Activated naive CD8-positive, alpha-beta T cell treated with anti-CD3 and anti-CD28 coated beads for 36 hours (primary cell): Measurements from ENCODE around the gene SPTAN1. TPM values are rescaled to one million over a fixed set of nuclear protein-coding genes. Genes with fewer than 3 reads are reported as not detected.

Source experiments
- DNase-seq: peaks from one replicate; pipeline ENCODE4 v3.0.0; 2021
- H3K27ac Mint-ChIP-seq: one replicate; pipeline ENCODE4 v1.8.0; 2022; ENCODE audit warnings: mild to moderate bottlenecking, moderate library complexity, mixed read lengths
- H3K27me3 Mint-ChIP-seq: one replicate; pipeline ENCODE4 v1.8.0; 2022; ENCODE audit warnings: mild to moderate bottlenecking, mixed read lengths
- H3K36me3 Mint-ChIP-seq: one replicate; pipeline ENCODE4 v1.8.0; 2021; ENCODE audit warnings: mild to moderate bottlenecking, mixed read lengths
- H3K4me1 Mint-ChIP-seq: one replicate; pipeline ENCODE4 v1.8.0; 2021; ENCODE audit warnings: mixed read lengths
- H3K4me3 Mint-ChIP-seq: one replicate; pipeline ENCODE4 v1.8.0; 2022; ENCODE audit warnings: mild to moderate bottlenecking, moderate library complexity, mixed read lengths
- H3K9me3 Mint-ChIP-seq: one replicate; pipeline ENCODE4 v1.8.0; 2022; ENCODE audit warnings: mixed read lengths
- total RNA-seq, 2 experiments: library from RNA; stranded (reverse); gene quantifications; one replicate each; pipeline ENCODE4 v1.2.3, GENCODE V29; 2021

Gene SPTAN1
- total RNA-seq, 2 experiments from 2014 or later, result 142 to 143 TPM

DNA sequence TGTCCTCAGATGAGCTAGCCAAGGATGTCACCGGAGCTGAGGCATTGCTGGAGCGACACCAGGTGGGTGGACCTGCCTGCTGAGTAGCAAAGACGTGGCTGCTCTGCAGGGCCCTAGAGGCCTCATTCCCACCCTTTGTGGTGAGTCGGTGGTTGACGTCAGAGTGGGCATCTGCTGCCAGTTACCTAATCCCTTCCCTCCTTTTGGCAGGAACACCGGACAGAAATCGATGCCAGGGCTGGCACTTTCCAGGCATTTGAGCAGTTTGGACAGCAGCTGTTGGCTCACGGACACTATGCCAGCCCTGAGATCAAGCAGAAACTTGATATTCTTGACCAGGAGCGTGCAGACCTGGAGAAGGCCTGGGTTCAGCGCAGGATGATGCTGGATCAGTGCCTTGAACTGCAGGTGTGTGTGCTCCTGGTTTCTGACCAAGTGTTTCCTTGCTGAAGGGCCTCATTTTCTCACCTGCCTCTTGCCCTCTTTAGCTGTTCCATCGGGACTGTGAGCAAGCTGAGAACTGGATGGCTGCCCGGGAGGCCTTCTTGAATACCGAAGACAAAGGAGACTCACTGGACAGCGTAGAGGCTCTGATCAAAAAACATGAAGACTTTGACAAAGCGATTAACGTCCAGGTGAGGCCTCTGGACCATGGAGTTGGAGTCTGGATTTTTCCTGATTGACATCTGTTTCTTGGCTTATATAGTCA, 55.4 kb downstream of the SPTAN1 start:
- no peaks in the 10 kb centered on the region for H3K9me3 Mint-ChIP-seq
- H3K4me3 Mint-ChIP-seq, result no peak overlapping the region
- H3K36me3 Mint-ChIP-seq, result peaks cover 16% of the 10 kb centered on the region

DNA sequence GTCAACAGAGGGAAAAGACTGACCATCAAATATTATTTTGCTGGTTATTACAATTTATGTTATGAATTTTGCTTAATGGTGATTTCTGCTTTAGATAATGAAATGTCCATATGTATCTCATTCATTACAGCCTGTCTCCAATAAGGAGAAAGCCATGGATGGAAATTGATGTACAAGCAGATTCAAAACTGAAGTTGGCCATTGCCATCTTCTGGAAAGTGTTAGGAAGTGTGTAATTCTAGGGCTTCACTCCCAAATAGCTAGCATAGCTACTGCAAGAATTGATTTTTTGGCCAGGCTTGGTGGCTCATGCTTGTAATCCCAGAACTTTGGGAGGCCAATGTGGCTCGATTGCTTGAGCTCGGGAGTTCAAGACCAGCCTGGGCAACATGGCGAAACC, 58.5 kb downstream of the SPTAN1 start:
- Mint-ChIP-seq H3K4me1 (no peaks in the 10 kb centered on the region), H3K4me3 (no peak overlapping the region), H3K27me3 (no peaks in the 10 kb centered on the region), H3K36me3 (peaks cover 22% of the 10 kb centered on the region), H3K27ac (no peak overlapping the region), H3K9me3 (no peaks in the 10 kb centered on the region)
- DNase-seq, result no peak

More for the DNA sequence above, 55.4 kb downstream of the SPTAN1 start:
- Mint-ChIP-seq H3K27me3 (no peaks in the 10 kb centered on the region), H3K4me1 (no peaks in the 10 kb centered on the region), H3K27ac (no peak overlapping the region)
- DNase-seq, result no peak

DNA sequence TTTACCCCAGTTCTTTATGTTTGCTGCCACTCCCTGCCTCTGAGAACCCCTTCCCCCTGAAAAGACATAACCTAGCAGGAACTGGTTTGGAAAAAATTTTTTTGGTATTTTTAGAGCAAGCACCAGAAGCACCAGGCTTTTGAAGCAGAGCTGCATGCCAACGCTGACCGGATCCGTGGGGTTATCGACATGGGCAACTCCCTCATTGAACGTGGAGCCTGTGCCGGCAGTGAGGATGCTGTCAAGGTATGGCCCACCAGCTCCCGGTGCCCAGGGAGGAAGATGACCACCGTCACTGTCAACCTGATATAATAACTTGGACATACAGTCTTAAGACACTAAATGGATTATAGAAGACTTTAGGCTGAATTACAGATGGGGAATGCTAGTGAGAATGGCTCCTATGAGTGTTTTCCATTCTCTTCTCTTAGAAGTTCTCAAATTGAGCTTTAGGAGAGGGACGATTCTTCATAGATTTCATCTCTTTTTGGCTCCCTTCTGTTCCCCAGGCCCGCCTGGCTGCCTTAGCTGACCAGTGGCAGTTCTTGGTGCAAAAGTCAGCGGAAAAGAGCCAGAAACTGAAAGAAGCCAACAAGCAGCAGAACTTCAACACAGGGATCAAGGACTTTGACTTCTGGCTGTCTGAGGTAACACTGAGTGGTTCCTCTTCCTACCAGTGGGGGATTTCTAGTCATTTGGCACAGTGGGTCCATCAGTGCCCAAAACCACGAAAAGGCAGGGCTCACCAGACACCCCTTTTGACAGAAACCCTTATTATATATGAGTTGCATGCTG, 59.4 kb downstream of the SPTAN1 start:
- Mint-ChIP-seq H3K9me3 (no peaks in the 10 kb centered on the region), H3K27ac (no peak overlapping the region), H3K27me3 (no peaks in the 10 kb centered on the region), H3K4me3 (no peak overlapping the region), H3K36me3 (peaks cover 22% of the 10 kb centered on the region), H3K4me1 (no peaks in the 10 kb centered on the region)
- no peak for DNase-seq

DNA sequence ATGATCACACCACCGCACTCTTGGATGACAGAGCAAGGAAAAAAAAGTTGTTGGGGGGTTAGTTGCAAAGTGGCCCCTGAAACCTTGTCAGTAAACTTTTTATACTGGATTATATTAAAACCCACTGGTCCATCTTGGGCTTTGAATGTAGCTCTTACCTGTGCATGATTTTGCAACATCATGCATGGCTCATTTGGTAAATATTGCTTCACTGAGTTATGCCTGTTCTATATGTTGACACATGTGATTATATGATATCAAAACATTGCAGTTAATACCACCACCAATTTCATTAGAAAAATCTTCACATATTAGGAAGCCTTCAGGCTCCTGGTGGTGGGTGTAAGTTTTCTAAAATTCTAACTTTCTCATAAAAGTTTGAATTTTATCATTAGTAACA, 62.3 kb downstream of the SPTAN1 start:
- Mint-ChIP-seq H3K9me3 (no peaks in the 10 kb centered on the region), H3K27me3 (no peaks in the 10 kb centered on the region), H3K4me1 (no peaks in the 10 kb centered on the region), H3K36me3 (peaks cover 19% of the 10 kb centered on the region), H3K4me3 (no peak overlapping the region), H3K27ac (no peak overlapping the region)
- no peak for DNase-seq

DNA sequence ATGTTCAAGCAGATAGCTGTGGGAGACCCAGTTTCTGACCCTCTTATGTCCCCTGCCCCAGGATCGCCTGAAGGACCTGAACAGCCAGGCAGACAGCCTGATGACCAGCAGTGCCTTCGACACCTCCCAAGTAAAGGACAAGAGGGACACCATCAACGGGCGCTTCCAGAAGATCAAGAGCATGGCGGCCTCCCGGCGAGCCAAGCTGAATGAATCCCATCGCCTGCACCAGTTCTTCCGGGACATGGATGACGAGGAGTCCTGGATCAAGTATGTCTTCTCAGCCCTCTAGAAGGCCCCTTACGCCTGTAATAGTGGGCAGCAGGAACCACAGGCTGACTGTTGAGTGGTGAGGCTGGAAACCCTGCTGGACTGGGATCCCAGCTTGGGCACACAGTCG, 63.2 kb downstream of the SPTAN1 start:
- no peak overlapping the region for H3K27ac Mint-ChIP-seq
- no peaks in the 10 kb centered on the region for H3K27me3 Mint-ChIP-seq
- no peaks in the 10 kb centered on the region for H3K4me1 Mint-ChIP-seq

DNA sequence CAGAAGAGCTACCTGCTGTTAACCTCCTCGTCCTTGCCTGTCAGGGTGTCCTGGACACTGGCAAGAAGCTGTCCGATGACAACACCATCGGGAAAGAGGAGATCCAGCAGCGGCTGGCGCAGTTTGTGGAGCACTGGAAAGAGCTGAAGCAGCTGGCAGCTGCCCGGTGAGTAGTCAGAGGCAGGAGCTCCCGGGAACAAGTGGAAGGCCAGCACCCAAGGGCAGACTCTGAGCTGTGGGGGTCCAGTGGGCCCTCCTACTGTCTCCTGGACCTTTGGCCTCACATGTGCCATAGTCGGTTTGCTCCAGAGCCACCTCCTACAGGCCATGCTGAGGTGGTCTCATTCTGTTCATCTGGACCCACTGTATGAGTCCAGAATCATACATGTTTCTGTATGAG, 65.6 kb downstream of the SPTAN1 start:
- H3K4me3 Mint-ChIP-seq, result no peak overlapping the region
- no peak for DNase-seq
- H3K9me3 Mint-ChIP-seq, result no peaks in the 10 kb centered on the region
- H3K36me3 Mint-ChIP-seq, result peaks cover 7% of the 10 kb centered on the region
- no peaks in the 10 kb centered on the region for H3K27me3 Mint-ChIP-seq
- peak overlapping the region; percentile 48 for H3K27ac Mint-ChIP-seq
- H3K4me1 Mint-ChIP-seq, result no peaks in the 10 kb centered on the region

More for the DNA sequence above, 63.2 kb downstream of the SPTAN1 start:
- Mint-ChIP-seq H3K9me3 (no peaks in the 10 kb centered on the region), H3K36me3 (peaks cover 19% of the 10 kb centered on the region), H3K4me3 (no peak overlapping the region)
- DNase-seq, result no peak

DNA sequence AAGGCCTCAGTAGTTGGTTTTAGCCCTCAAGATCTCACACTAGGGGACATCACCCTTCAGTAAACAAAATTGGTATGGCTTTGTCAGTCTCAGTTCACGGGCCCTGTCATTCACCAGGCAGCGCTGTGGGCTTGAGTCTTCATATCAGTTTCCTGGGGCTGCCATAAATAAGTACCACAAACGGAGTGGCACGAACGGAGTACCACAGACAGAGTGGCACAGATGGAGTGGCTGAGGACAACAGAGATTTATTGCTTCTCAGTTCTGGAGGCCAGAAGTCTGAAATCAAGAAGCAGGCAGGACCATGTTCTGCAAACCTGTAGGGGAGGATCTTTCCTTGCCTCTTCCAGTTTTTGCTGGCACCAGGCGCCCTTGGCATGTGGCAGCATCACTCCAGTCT, 66.7 kb downstream of the SPTAN1 start:
- H3K27me3 Mint-ChIP-seq, result no peaks in the 10 kb centered on the region
- H3K9me3 Mint-ChIP-seq, result no peaks in the 10 kb centered on the region
- no peaks in the 10 kb centered on the region for H3K4me1 Mint-ChIP-seq
- H3K36me3 Mint-ChIP-seq, result peaks cover 2% of the 10 kb centered on the region
- no peak overlapping the region for H3K4me3 Mint-ChIP-seq
- DNase-seq, result no peak
- H3K27ac Mint-ChIP-seq, result no peak overlapping the region

DNA sequence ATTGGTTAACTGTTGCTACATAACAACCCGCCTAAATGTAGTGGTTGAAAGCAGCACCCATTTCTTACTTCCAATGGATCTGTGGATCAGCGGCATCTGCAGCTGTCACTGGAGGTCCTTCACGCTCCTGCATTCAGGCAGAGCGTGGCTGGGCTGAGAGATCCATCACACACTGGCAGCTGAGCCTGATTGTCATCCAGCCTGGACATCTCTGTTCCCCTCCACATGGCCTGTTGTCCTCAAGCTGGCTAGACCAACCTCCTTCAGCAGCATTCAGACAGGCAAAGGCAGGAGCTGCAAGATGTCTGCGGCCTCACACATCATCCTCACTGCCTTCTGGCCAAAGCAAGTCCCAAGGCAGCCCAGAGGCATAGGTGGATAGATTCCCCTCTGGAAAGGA, 67.4 kb downstream of the SPTAN1 start:
- H3K9me3 Mint-ChIP-seq, result no peaks in the 10 kb centered on the region
- H3K27me3 Mint-ChIP-seq, result no peaks in the 10 kb centered on the region
- peaks cover 2% of the 10 kb centered on the region for H3K36me3 Mint-ChIP-seq

DNA sequence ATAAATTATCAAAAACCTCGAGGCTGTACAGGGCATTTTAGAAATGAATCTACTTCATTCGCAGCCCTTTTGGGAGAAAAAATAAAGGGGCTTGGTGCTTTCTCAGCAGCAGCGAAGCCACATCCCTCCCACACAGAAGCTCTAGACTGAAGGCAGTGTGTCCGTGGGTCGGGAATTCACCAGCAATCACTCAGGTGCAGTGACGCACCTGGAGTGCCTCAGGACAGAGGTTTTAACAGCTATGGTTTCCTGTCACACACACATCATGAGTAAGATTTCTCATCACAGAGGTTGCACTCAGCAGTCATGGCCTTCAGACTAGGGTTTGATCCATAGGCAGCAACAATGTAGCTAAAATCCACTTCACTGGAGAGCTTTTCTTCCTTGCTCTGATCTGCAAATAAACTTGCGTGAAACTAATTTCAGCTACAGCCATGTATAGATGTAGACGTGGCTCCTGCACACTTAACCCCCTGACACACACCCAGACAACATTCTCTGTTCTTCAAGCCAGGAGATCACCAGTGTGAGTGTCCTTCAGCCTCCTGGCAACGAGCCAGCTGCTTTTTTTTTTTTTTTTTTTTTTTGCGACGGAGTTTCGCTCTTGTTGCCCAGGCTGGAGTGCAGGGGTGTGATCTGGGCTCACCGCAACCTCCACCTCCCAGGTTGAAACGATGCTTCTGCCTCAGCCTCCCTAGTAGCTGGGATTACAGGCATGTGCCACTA, 69.5 kb downstream of the SPTAN1 start:
- Mint-ChIP-seq H3K4me3 (no peak overlapping the region), H3K27ac (no peak overlapping the region), H3K9me3 (no peaks in the 10 kb centered on the region), H3K4me1 (no peaks in the 10 kb centered on the region), H3K36me3 (peaks cover 7% of the 10 kb centered on the region), H3K27me3 (no peaks in the 10 kb centered on the region)
- DNase-seq, result no peak

More for the DNA sequence above, 67.4 kb downstream of the SPTAN1 start:
- no peak for DNase-seq
- H3K4me3 Mint-ChIP-seq, result no peak overlapping the region
- no peak overlapping the region for H3K27ac Mint-ChIP-seq
- no peaks in the 10 kb centered on the region for H3K4me1 Mint-ChIP-seq

DNA sequence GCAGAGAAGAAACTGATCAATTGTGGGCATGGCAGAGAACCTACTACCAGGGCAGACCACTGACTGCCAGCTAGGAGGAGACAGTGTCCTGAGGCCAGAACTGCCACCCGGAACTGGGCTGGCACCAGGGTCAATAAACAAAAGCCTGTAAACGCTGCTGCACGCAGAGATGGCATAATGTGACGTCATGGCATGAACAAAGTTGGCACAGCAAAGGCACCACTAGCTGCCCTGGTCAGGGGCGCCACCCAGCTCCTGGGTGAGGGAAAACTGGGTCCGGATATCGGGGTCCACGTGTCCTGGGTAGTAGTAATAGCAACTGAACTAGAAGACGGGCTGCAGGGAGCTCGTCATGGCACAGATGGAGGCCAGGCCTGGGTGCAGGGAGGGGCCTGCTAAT, 72.2 kb downstream of the SPTAN1 start:
- Mint-ChIP-seq H3K4me1 (no peaks in the 10 kb centered on the region), H3K4me3 (no peak overlapping the region), H3K27me3 (no peaks in the 10 kb centered on the region), H3K27ac (no peak overlapping the region), H3K9me3 (no peaks in the 10 kb centered on the region), H3K36me3 (peaks cover 4% of the 10 kb centered on the region)
- DNase-seq, result no peak

DNA sequence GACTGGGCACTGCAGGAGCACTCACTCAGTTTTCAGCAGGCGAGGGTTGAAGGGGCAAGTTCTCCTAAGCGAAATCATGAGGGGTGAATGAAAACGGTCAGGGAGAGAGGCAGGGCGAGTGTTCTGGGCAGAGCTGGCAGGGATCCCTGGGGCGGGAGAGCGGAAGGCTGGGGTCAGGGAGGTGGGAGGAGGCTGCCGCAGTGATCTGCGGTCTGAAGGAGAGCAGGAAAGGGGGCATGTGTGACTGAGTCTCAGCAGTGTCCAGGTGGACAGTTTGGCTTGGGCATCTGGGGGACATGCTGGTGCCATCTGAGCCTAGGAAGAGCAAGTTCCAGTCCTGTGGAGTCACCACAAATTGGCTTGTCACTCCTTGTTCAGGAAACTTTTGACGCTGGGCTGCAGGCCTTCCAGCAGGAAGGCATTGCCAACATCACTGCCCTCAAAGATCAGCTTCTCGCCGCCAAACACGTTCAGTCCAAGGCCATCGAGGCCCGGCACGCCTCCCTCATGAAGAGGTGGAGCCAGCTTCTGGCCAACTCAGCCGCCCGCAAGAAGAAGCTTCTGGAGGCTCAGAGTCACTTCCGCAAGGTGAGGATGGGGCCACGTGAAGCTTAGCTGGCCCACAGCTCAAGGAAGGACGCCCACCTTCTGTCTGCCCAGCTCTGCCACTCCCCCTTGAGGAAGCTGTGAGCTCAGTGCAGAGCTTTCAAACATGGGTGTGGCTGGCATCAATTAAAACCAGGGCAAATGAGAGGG, 73.2 kb downstream of the SPTAN1 start:
- H3K4me3 Mint-ChIP-seq, result no peak overlapping the region
- no peak overlapping the region for H3K27ac Mint-ChIP-seq
- H3K9me3 Mint-ChIP-seq, result no peaks in the 10 kb centered on the region
- no peaks in the 10 kb centered on the region for H3K27me3 Mint-ChIP-seq
- H3K36me3 Mint-ChIP-seq, result peaks cover 6% of the 10 kb centered on the region
- H3K4me1 Mint-ChIP-seq, result no peaks in the 10 kb centered on the region
- no peak for DNase-seq

DNA sequence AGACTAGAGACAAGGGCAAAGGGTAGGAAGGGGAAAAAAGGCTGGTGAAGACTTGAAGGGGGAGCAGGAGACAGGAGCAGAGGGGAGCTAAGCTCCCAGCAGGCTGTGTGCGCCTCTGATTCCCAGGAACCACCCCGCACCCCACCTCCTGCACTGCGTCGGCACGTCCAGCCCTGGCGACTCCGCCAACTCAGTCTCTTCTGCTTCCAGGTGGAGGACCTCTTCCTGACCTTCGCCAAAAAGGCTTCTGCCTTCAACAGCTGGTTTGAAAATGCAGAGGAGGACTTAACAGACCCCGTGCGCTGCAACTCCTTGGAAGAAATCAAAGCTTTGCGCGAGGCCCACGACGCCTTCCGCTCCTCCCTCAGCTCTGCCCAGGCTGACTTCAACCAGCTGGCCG, 73.8 kb downstream of the SPTAN1 start:
- H3K4me1 Mint-ChIP-seq, result no peaks in the 10 kb centered on the region
- no peaks in the 10 kb centered on the region for H3K9me3 Mint-ChIP-seq
- no peak for DNase-seq
- H3K27me3 Mint-ChIP-seq, result no peaks in the 10 kb centered on the region
- H3K36me3 Mint-ChIP-seq, result peaks cover 6% of the 10 kb centered on the region
- H3K4me3 Mint-ChIP-seq, result no peak overlapping the region
- H3K27ac Mint-ChIP-seq, result no peak overlapping the region

DNA sequence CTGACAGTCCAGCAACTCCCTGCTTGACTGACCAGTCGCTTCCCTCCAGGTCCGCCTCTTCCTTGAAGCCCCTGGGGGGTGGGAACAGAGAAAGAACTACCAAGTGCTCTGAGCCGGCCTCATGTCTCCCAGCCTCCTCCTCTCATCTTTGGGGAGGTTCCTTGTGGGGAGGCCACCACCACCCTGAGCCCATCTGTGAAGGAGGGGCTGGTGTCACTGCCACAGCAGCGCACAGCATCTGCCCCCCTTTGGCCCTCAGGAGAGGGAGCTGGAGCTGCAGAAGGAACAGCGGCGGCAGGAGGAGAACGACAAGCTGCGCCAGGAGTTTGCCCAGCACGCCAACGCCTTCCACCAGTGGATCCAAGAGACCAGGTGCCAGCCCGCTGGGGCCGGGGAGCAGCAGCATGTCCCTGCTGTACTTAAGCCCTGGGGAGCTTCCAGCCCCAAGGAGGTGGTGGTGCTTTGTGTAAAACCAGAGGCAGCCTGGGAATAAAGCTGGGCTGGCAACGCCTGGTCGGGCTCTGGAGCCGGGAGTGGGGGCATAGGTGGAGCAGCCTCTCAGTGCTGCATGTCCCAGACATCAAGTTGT, 74.8 kb downstream of the SPTAN1 start:
- Mint-ChIP-seq H3K4me1 (no peaks in the 10 kb centered on the region), H3K27me3 (no peaks in the 10 kb centered on the region), H3K4me3 (no peak overlapping the region), H3K36me3 (peaks cover 9% of the 10 kb centered on the region), H3K9me3 (no peaks in the 10 kb centered on the region), H3K27ac (no peak overlapping the region)
- no peak for DNase-seq

DNA sequence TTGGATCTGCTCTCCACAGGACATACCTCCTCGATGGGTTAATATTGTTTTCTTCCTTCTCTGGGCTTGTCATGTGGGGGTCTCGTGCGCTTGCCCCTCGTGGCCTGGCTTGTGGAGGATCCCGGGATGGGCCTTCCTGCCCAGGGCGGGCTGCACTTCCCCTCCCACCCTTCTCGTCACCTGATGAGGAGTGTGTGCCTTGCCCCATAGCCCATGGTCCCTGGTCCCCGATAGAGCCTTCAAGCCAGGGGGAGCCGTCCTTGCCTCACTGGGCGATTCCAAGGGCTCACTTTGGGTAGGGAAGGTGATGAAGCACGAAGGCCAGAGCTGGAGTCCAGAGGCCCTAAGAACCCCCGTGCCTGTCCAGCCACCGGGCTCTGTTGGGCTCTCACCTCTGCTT, 75.5 kb downstream of the SPTAN1 start:
- DNase-seq, result no peak
- Mint-ChIP-seq H3K27ac (no peak overlapping the region), H3K36me3 (peaks cover 9% of the 10 kb centered on the region), H3K9me3 (no peaks in the 10 kb centered on the region), H3K4me1 (no peaks in the 10 kb centered on the region), H3K4me3 (no peak overlapping the region), H3K27me3 (no peaks in the 10 kb centered on the region)
